Erythroblast (primary cell): ENCODE data around the gene DNAI7.

Source experiments
- GATA1 ChIP-seq: IDR thresholded peaks from 2 replicates; pipeline ENCODE4 v1.6.1; 2011; ENCODE audit warnings: low read depth, mild to moderate bottlenecking, control low read depth, low read length, moderate library complexity
- POLR2A ChIP-seq: IDR thresholded peaks from 2 replicates; pipeline ENCODE4 v1.6.1; 2011; ENCODE audit warnings: mild to moderate bottlenecking, low read length

GRCh38 chr12:25069224-25069623 is 125.7 kb downstream of the DNAI7 start:
- no peak for TF ChIP-seq POLR2A
- no peak for TF ChIP-seq GATA1
